GM12875 (cell line): ENCODE results near the gene PHKA2.

Experiments
- H3K4me3 ChIP-seq: one replicate; pipeline ENCODE4 v1.5.1; 2011; ENCODE audit warnings: low read depth, low read length, control low read depth
- TF ChIP-seq, protein P1 (sequence below): IDR thresholded peaks from 2 replicates; pipeline ENCODE4 v1.5.1; 2011; ENCODE audit warnings: low read depth, mild to moderate bottlenecking, control low read depth, inconsistent platforms, low read length, moderate library complexity, borderline replicate concordance; ENCODE audit not compliant: insufficient read depth

Gene PHKA2

DNA sequence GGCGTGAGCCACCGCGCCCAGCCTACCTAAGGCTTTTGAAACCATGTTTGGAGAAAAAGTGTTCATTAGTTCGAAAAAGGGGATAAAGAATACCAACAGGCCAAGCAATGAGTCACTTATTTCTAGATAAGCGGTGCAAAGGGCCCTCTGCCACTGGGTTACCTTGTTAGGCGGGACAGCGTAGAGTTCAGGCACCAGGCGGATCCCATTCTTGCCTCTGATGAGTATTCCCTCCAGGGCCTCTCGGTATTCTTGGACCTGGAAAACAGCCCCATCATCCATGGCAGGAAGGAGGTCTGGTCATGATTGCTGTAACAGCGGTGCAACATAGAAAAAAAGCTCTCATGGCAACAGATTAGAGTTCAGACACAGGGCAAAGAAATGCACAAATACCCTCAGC lies 48.0 kb downstream of the PHKA2 start:
- TF ChIP-seq, protein P1, sequence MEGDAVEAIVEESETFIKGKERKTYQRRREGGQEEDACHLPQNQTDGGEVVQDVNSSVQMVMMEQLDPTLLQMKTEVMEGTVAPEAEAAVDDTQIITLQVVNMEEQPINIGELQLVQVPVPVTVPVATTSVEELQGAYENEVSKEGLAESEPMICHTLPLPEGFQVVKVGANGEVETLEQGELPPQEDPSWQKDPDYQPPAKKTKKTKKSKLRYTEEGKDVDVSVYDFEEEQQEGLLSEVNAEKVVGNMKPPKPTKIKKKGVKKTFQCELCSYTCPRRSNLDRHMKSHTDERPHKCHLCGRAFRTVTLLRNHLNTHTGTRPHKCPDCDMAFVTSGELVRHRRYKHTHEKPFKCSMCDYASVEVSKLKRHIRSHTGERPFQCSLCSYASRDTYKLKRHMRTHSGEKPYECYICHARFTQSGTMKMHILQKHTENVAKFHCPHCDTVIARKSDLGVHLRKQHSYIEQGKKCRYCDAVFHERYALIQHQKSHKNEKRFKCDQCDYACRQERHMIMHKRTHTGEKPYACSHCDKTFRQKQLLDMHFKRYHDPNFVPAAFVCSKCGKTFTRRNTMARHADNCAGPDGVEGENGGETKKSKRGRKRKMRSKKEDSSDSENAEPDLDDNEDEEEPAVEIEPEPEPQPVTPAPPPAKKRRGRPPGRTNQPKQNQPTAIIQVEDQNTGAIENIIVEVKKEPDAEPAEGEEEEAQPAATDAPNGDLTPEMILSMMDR, result no peak
- no peak overlapping the region for H3K4me3 ChIP-seq

DNA sequence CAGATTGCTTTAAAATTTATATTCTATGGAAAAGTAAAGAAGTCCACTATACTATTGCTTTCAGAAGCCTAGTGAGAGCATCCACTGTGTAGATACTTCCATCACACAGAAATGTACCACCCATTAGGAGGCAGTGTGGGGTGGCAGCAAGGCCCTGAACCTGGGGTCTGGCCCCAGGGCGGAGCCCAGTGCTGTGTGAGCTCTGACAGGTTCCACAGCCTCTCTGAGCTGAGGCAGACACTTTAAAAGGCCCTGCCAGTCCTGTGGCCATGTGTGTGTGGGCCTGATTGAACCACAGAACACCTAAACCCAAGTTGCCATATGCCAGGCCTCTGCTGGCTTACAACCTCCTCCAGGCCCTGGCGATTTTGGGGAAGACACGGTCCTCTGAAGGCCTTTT lies 49.2 kb downstream of the PHKA2 start:
- TF ChIP-seq, protein P1, result no peak
- no peak overlapping the region for H3K4me3 ChIP-seq

DNA sequence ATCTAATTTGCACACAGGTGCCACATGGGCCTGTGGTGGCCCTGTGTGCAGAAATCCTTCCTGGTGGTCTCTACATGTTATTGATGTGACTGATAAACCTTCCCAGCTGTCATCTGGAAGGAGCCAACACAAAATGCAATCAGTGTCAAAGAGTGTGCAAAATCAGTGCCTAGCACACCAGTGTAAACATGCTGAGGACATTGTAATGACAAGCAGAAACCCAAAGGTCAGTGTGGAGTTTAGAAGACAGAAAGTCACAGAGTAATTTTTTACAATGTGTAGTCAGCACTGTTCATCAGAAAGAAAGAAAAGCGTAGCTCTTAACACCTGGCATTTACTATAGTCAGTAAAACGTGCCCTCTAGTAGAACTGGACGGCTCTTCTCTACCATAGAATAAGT lies 50.3 kb downstream of the PHKA2 start:
- TF ChIP-seq, protein P1, result no peak
- no peak overlapping the region for H3K4me3 ChIP-seq

DNA sequence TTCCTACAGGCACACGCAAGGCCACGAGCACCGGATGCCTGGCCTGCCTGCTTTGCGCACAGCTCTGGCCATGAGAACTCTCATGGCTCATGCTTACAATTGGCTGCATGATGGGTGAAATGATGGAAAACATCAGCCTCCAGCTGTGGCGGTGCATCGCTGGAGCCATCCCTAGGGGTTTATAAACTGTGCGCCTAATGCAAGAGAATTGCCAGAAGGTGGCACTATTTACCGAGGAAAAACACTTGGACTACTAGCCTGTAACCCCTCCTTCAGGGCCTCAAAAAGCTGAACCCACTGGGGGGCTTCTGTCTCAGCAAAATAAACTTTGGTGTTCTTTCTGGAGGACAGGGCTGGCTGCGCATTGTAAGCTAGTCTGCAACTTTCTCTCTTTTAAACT lies 51.9 kb downstream of the PHKA2 start:
- TF ChIP-seq, protein P1, result peak; percentile 34; the same call in 1 of the 2 replicates
- no peak overlapping the region for H3K4me3 ChIP-seq

DNA sequence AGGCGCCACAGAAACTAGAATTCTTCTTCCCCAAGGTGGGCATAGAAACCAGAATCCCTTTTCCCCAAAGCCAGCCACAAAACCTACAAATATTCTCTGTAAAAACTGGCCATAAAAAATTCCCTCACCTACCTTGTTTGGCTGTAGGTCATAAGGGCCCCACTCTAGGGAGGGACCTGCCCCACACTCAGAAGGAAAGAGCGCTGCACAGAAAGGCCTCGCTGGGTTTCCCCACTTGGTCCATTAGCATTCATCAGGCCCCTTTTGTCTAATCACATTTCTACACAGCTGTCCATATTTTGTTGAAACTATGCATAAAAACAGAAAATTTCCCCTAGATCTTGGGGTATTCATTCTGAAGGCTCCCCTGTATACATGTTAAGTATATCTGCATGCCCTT lies 54.1 kb downstream of the PHKA2 start:
- TF ChIP-seq, protein P1, result no peak
- H3K4me3 ChIP-seq, result no peak overlapping the region

DNA sequence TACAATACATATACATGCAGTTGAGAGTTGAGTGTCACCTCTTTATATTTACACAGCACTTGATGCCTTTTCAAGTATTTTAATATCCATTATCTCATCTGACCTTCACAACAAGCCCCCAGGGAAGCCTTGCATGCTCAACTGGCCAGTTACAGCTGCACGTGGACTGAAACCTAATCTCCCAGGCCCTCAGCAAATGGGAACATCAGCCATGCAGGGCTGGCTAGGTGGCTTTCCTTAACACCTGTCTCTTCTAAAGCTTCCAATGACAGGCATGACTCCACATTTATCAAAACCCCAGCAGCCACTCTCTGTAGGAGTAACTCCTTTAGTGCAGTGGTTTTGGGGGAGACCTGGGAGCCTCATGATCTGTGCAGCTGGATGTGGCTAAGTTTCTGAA lies 56.4 kb downstream of the PHKA2 start:
- TF ChIP-seq, protein P1, result no peak
- no peak overlapping the region for H3K4me3 ChIP-seq

DNA sequence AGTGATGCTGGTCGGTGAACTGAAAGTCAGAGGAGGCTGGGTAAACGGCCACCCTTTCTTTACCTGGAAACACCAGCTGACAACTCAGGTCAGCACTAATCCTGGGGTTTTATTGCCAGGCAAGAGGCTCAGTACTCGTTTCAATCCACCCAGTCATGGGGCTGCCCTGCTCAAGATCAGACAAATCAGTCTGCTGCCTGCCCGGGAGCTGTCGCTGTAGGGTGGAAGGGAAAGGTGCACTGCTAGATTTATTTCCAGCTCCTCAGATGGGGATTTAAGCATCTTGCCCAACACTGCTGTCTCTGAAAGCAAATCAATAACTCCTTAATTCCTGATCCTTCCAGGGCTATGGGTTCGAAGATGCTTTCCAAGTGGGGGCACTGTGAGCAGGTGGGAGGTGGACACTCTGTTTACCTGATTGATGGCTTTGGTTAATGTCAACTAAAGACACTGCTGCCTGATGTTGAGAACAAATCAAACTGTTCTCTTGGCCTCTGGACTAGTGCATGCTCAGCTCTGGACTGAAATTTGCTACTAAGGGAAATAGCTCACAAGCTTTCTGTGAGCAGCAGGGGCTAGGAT lies 59.3 kb downstream of the PHKA2 start:
- no peak overlapping the region for H3K4me3 ChIP-seq
- TF ChIP-seq, protein P1, result no peak
